ENCODE results near the gene PER1.

Gene PER1

GRCh38 chr17:8151641-8152111 is 528 bp downstream of the PER1 start:
- DNase-seq = peak in 1 of 2 experiments; percentile 34

GRCh38 chr17:8151120-8151640 is 1.0 kb downstream of the PER1 start:
- DNase-seq = peak; percentile 85 to 90

- DNase-seq = no peak
Observed at GRCh38 chr17:8150194-8151119, 1.7 kb downstream of the PER1 start.

DNA sequence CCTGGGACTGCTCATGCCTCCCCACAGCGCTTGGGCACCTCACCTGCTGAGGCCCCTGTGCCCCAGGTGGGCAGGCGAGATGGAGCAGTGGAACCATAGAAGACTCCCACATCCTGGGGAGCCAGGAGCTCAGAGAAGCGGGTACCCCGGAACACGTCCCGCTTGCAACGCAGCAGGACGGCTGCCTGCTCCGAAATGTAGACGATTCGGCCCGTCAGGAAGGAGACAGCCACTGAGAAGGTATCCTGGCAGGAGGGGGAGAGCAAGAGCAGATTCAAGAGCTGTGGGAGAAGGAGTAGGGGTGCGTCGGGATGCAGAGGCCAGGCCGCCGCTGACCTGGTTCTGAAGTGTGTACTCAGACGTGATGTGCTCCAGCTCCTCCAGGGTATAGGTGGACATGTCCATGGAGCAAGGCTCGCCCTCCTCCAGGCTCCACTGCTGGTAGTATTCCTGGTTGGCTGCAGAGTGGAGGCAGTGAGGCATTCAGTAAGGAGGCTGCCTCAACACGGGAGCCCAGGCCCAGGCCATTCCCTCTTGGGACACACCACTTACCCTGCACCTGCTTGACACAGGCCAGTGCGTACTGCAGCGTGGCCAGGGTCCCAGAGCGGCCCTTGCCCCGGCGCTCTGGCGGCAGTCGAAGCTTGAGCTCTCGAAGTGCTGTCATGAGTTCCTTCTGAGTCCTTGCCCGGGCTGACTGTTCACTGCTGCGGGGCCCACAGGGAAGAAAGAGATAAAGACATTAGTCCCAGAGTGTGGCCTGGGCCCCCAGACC is 2.6 kb downstream of the PER1 start:
- no peak for DNase-seq

- no peak for DNase-seq
Observed at GRCh38 chr17:8148560-8148959, 3.6 kb downstream of the PER1 start.

DNA sequence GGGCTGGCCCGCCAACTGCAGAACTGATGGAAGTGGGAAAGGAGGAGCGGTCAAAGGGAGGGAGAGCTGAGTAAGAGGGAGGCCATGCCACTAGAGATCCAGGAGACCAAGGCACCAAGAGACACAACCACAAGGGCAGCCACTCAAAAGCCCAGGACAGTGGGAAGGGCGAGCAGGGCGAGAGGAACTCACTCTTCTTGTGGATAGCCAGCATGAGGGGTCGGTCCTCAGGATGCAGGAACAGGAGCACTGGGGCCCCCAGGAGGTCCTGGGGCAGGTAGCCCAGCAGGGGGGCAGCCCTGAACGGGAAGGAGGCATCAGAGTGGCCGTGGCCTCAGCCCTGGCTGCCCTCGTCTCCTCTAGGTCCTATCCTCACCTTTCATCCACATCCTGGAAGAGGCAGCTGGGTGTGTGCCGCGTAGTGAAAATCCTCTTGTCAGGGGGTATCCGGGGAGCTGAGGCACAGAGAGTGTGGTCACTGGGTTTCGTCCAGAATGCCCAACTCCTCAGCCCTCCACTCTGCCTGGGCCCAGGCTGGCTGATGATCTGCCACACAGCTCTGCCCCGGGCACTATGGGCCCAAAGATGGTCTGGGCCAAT is 4.3 kb downstream of the PER1 start:
- DNase-seq = no peak

GRCh38 chr17:8147141-8147804 is 4.9 kb downstream of the PER1 start:
- DNase-seq = no peak

GRCh38 chr17:8146381-8147140 is 5.6 kb downstream of the PER1 start:
- no peak for DNase-seq

DNA sequence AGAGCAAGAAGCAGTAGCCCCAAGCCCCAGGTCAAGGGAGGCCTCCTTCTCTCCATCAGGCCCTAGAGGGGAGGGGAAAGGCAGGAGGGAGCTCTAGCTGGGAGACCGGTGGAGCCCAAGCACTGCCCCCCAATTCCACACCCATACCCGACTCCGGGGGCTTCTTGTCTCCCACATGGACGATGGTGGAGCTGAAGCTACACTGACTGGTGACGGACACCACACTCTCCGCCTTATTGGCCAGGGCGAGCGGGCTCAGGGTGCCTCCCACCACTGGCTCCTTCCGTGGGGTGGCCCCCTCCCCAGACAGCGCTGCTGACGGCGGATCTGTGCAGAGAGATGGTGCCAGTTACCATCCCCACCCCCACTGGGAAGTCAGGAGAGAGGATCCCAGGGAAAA is 6.4 kb downstream of the PER1 start:
- no peak for DNase-seq

GRCh38 chr17:8144401-8145231 is 7.6 kb downstream of the PER1 start:
- no peak for DNase-seq

DNA sequence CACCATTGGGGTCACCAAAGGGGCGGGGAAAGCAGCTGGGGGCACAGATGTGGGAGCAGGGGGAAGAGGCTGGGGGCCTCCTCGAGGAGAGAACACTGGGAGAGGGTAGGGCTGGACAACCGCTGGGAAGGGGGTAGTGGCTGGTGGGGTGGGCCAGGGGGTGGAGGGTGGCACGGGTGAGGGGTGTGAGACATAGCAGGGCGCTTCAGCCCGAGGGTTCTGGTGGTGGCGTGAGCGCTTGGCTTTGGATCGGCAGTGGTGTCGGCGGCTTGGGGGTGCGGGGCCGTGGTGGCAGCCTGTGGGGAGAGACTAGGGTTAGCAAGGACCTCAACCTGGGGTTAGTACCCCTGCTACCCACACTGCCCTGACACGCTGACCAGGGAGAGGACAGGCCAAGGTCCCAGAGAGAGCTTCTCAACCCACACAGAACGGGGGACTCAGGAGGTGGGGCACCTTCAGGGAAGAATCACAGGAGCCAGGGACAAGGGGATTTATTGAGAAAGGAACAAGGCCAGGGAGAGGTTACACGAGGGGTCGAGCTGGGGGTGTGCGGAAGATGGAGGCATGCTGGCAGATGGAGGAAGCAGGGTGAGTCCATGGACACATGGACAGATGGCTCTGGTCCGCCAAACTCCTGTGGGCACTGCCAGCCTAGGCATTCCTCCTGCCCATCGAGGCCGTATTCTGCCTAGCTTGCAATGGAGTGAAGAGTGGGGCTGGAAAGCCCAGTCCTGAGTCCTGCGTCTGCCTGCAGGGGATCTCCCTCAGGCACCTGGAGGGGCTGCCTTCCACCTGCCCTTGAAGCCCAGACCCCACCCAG is 8.4 kb downstream of the PER1 start:
- no peak for DNase-seq

GRCh38 chr17:8142887-8143580 is 9.2 kb downstream of the PER1 start:
- no peak for DNase-seq

DNA sequence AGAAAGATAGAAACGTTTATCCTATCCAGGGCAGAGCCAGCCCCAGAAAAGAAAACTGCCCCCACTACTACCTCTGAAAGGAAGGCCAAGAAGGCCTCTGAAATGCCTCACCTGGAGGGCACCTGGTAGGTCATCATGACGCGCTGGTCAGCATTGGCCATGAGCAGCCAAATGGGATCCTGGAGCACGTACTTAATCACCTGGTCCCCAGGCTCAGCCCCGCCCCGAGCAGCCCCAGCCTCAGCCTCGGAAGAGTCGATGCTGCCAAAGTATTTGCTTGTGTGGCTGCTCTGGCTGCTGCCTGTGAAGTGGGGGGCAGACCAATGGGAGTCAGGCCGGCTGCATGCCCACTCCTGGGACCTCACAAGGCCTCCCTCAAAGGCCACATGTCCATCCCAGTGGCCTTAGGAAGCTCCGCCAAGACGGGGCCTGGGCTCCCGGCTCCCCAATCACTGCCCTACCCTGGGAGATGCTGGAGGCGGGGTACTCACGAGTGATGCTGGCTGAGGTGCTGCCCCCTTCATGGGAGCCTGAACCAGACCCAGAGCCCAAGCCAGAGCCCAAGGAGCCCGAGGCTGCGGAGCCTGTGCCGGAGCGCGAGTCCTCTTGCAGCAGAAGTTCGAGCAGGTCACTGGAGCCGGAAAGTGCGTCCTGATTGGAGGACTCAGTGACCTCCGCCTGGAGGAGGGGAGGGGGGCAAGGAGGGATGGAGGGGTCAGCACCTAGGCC is 9.9 kb downstream of the PER1 start:
- no peak for DNase-seq

- no peak for DNase-seq
Observed at GRCh38 chr17:8141741-8142140, 10.5 kb downstream of the PER1 start.

DNA sequence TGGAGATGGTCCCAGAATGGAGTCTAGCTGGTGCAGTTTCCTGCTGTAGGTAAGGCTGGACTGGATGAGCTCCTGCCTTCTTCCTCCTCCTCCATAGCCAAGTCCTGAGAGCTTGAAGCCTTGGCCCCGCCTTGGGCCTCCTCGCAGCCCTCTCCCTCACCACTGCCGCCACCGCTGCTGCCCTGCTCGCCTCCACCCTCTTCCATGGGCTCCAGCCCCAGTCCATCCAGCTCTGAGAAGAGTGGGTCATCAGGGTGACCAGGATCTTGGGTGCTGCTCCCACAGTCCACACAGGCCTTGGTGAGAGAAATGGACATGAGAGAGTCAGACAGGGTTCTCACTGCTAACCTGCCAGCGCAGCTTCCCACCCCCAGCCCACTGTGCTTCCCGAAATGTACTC is 11.2 kb downstream of the PER1 start:
- no peak for DNase-seq

GRCh38 chr17:8140065-8141029 is 11.9 kb downstream of the PER1 start:
- DNase-seq = no peak

GRCh38 chr17:8138672-8139371 is 13.4 kb downstream of the PER1 start:
- peak; percentile 99 for DNase-seq
